Astrocyte of the hippocampus (primary cell): ENCODE measurements around the gene FUT6.

Experiments
- DNase-seq: peaks from one replicate; pipeline ENCODE4 v3.0.0; 2011; ENCODE audit warnings: low read depth, low spot score

Gene FUT6

GRCh38 chr19:5805462-5806132, 33.9 kb downstream of the FUT6 start:
- DNase-seq = peak; percentile 77

- DNase-seq = no peak
Observed at GRCh38 chr19:5804516-5805461, 34.7 kb downstream of the FUT6 start, which contains the start of gene NRTN. Gene NRTN (plus strand): TSS chr19:5805067. CDS start chr19:5824166, 19,099 bp downstream.

GRCh38 chr19:5803752-5804515, 35.6 kb downstream of the FUT6 start:
- peak; percentile 95 for DNase-seq

GRCh38 chr19:5803441-5803751, 36.1 kb downstream of the FUT6 start:
- DNase-seq = no peak

GRCh38 chr19:5801796-5802619, 37.5 kb downstream of the FUT6 start:
- peak; percentile 36 for DNase-seq

GRCh38 chr19:5800361-5801270, 38.9 kb downstream of the FUT6 start:
- DNase-seq = no peak

- DNase-seq = no peak
Observed at GRCh38 chr19:5799247-5800241, 40.0 kb downstream of the FUT6 start.

GRCh38 chr19:5798244-5798643, 41.3 kb downstream of the FUT6 start:
- no peak for DNase-seq

GRCh38 chr19:5795382-5795919, 44.1 kb downstream of the FUT6 start:
- DNase-seq = no peak

- no peak for DNase-seq
Observed at GRCh38 chr19:5793188-5793587, 46.3 kb downstream of the FUT6 start.

GRCh38 chr19:5792224-5792623, 47.3 kb downstream of the FUT6 start:
- DNase-seq = no peak

- peak; percentile 99 for DNase-seq
Observed at GRCh38 chr19:5790559-5791520, 48.7 kb downstream of the FUT6 start, which contains the start of gene DUS3L. Gene DUS3L (minus strand): TSS chr19:5791163. CDS start chr19:5791141, 22 bp downstream.

- no peak for DNase-seq
Observed at GRCh38 chr19:5789886-5790558, 49.5 kb downstream of the FUT6 start.

GRCh38 chr19:5789351-5789761, 50.1 kb downstream of the FUT6 start:
- DNase-seq = no peak

GRCh38 chr19:5788422-5788821, 51.1 kb downstream of the FUT6 start:
- no peak for DNase-seq

GRCh38 chr19:5787409-5788182, 51.9 kb downstream of the FUT6 start:
- DNase-seq = no peak
